ENCODE results near the gene ART5.

DNA sequence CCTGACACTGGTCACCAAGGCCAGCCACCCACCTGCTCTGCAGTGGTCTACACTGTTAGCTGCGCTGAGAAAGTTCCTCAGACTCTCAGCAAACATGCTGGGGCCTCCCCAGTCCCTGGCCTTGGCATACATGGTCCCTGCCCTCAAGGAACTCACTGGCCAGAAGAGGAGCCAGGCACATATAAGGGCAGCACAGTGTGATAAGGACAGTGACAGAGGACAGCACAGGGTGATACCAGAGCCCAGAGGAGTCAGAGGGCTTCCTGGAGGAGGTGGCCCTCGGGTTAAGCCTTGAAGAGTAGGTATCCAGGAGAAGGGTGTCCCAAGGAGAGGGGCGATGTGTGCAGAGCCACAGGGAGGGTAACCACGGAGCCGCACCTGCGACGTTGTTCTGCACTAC is 3.8 kb upstream of the ART5 start:
- TF ChIP-seq, protein P1, sequence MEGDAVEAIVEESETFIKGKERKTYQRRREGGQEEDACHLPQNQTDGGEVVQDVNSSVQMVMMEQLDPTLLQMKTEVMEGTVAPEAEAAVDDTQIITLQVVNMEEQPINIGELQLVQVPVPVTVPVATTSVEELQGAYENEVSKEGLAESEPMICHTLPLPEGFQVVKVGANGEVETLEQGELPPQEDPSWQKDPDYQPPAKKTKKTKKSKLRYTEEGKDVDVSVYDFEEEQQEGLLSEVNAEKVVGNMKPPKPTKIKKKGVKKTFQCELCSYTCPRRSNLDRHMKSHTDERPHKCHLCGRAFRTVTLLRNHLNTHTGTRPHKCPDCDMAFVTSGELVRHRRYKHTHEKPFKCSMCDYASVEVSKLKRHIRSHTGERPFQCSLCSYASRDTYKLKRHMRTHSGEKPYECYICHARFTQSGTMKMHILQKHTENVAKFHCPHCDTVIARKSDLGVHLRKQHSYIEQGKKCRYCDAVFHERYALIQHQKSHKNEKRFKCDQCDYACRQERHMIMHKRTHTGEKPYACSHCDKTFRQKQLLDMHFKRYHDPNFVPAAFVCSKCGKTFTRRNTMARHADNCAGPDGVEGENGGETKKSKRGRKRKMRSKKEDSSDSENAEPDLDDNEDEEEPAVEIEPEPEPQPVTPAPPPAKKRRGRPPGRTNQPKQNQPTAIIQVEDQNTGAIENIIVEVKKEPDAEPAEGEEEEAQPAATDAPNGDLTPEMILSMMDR (IDR thresholded peaks at IDR 0.05; ENCODE audit: low read length), result no peak
- no peak for TF ChIP-seq EZH2 (IDR thresholded peaks at IDR 0.05; ENCODE audit: borderline replicate concordance, low read length)
